HUES6 (cell line): ENCODE results near the gene ARHGAP31.
"Not testable (repeated sequence)": the region's sequence is repeated elsewhere in the genome, so short reads cannot be mapped to it uniquely, and the experiment has no call there.

Experiments
- H3K27ac ChIP-seq: 2 replicates; pipeline ENCODE4 v1.7.0; 2013; ENCODE audit warnings: low read depth, mild to moderate bottlenecking, low read length, inconsistent platforms
- H3K27me3 ChIP-seq: 2 replicates; pipeline ENCODE4 v1.6.1; 2013; ENCODE audit warnings: low read length; ENCODE audit not compliant: control insufficient read depth, insufficient read depth
- H3K36me3 ChIP-seq: 2 replicates; pipeline ENCODE4 v1.6.1; 2013; ENCODE audit warnings: low read length; ENCODE audit not compliant: control insufficient read depth, insufficient read depth
- H3K4me1 ChIP-seq: 2 replicates; pipeline ENCODE4 v1.6.1; 2013; ENCODE audit warnings: low read length; ENCODE audit not compliant: control insufficient read depth, insufficient read depth
- H3K4me3 ChIP-seq: 2 replicates; pipeline ENCODE4 v1.5.1; 2013; ENCODE audit warnings: low read depth, low read length
- H3K9ac ChIP-seq: one replicate; pipeline ENCODE4 v1.6.1; 2013; ENCODE audit warnings: mild to moderate bottlenecking, low read length
- H3K9me3 ChIP-seq: 2 replicates; pipeline ENCODE4 v1.6.1; 2013; ENCODE audit warnings: low read depth, low read length; ENCODE audit not compliant: control insufficient read depth, insufficient read depth

The ARHGAP31 gene

GRCh38 chr3:119295816-119296726, 1.9 kb downstream of the ARHGAP31 start:
- peaks cover 28% of the 10 kb centered on the region for H3K4me1 ChIP-seq
- H3K9ac ChIP-seq, result peak overlapping the region; percentile 38
- no peaks in the 10 kb centered on the region for H3K9me3 ChIP-seq
- H3K27me3 ChIP-seq, result peaks cover 26% of the 10 kb centered on the region; the same call in 1 of the 2 replicates
- no peak overlapping the region for H3K27ac ChIP-seq
- H3K36me3 ChIP-seq, result no peaks in the 10 kb centered on the region
- H3K4me3 ChIP-seq, result peak overlapping the region; percentile 72; the same call in 1 of the 2 replicates

- Histone ChIP-seq H3K4me3 (no peak overlapping the region), H3K27me3 (peaks cover 26% of the 10 kb centered on the region; the same call in 1 of the 2 replicates), H3K27ac (no peak overlapping the region), H3K36me3 (no peaks in the 10 kb centered on the region), H3K4me1 (peaks cover 28% of the 10 kb centered on the region), H3K9ac (no peak overlapping the region), H3K9me3 (no peaks in the 10 kb centered on the region)
Measured at GRCh38 chr3:119296727-119297122, 2.5 kb downstream of the ARHGAP31 start.

DNA sequence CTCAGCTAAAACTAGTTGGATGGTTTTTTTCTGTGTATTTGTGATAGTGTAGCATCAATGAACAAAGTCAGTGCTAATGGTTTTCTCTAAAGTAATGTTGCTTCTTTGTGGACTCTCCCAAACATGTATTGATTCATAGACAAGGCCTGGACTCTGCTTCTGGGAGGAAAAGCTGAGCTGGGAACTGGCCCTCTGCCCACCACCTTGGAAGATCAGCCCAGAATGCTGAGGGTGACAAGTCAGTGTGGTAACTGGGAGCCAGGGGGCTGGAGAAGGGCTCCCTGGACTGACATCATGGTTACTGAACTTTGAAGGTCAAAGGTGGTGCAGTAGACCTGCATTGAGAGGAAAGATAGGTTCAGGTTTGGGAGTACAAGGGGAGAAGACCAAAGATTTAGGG, 3.0 kb downstream of the ARHGAP31 start:
- no peak overlapping the region for H3K9ac ChIP-seq
- H3K36me3 ChIP-seq, result no peaks in the 10 kb centered on the region
- no peaks in the 10 kb centered on the region for H3K9me3 ChIP-seq
- H3K27me3 ChIP-seq, result peaks cover 26% of the 10 kb centered on the region; the same call in 1 of the 2 replicates
- H3K27ac ChIP-seq, result no peak overlapping the region
- H3K4me1 ChIP-seq, result peaks cover 28% of the 10 kb centered on the region
- no peak overlapping the region for H3K4me3 ChIP-seq

GRCh38 chr3:119298565-119298941, 4.4 kb downstream of the ARHGAP31 start:
- no peak overlapping the region for H3K27ac ChIP-seq
- H3K9ac ChIP-seq, result no peak overlapping the region
- H3K27me3 ChIP-seq, result peaks cover 15% of the 10 kb centered on the region; the same call in 1 of the 2 replicates
- H3K4me1 ChIP-seq, result peaks cover 24% of the 10 kb centered on the region
- no peak overlapping the region for H3K4me3 ChIP-seq
- no peaks in the 10 kb centered on the region for H3K9me3 ChIP-seq
- H3K36me3 ChIP-seq, result no peaks in the 10 kb centered on the region

GRCh38 chr3:119300991-119301391, 6.8 kb downstream of the ARHGAP31 start:
- Histone ChIP-seq H3K9me3 (no peaks in the 10 kb centered on the region), H3K27me3 (peaks cover 5% of the 10 kb centered on the region; the same call in 1 of the 2 replicates), H3K36me3 (no peaks in the 10 kb centered on the region), H3K9ac (no peak overlapping the region), H3K27ac (no peak overlapping the region), H3K4me1 (peaks cover 22% of the 10 kb centered on the region), H3K4me3 (no peak overlapping the region)

GRCh38 chr3:119301662-119302061, 7.5 kb downstream of the ARHGAP31 start:
- H3K4me1 ChIP-seq, result peaks cover 17% of the 10 kb centered on the region
- H3K27me3 ChIP-seq, result peaks cover 4% of the 10 kb centered on the region; the same call in 1 of the 2 replicates
- H3K9me3 ChIP-seq, result no peaks in the 10 kb centered on the region
- no peak overlapping the region for H3K4me3 ChIP-seq
- H3K9ac ChIP-seq, result no peak overlapping the region
- no peak overlapping the region for H3K27ac ChIP-seq
- H3K36me3 ChIP-seq, result no peaks in the 10 kb centered on the region

DNA sequence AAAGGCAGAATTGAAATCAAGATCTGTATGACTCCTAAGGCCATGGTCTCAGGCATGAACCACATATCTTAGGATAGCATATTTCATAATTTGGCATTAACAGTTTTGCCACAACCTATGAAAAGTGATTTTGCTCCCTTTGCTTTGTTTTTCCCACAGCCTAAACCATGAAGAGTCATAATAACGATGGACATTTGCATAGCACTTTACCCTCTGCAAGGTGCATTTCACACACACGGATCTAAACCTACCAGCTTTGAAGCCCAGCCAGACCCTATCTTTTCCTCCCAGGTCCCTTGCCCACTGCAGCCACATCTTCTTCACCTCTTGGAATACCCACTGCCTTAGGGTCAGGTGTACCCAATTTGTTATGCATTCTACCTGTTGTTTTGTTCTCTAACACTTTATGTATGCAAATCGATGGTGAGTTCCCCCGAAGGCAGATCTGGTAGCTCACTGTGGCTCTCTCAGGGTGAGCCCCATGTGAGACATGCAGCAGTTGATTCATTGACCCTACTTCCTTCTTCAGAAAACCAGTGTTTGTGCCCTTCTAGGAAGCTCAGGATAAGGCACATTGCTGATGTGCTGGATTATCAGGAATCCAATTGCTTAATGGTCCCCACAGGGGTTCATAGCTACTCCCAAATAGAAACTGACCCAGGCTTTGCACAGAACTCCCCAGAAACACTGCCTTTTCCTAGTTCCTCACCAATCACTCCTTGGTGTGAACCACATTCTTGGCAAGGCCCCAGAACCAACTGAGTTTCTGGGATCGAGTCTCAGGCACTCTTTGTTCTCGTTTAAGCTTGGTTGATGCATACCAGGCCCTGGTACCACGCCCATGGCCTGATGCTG, 8.7 kb downstream of the ARHGAP31 start:
- Histone ChIP-seq H3K27ac (no peak overlapping the region), H3K4me1 (peaks cover 17% of the 10 kb centered on the region), H3K4me3 (no peak overlapping the region), H3K36me3 (no peaks in the 10 kb centered on the region), H3K9me3 (no peaks in the 10 kb centered on the region), H3K27me3 (peaks cover 4% of the 10 kb centered on the region; the same call in 1 of the 2 replicates), H3K9ac (no peak overlapping the region)

DNA sequence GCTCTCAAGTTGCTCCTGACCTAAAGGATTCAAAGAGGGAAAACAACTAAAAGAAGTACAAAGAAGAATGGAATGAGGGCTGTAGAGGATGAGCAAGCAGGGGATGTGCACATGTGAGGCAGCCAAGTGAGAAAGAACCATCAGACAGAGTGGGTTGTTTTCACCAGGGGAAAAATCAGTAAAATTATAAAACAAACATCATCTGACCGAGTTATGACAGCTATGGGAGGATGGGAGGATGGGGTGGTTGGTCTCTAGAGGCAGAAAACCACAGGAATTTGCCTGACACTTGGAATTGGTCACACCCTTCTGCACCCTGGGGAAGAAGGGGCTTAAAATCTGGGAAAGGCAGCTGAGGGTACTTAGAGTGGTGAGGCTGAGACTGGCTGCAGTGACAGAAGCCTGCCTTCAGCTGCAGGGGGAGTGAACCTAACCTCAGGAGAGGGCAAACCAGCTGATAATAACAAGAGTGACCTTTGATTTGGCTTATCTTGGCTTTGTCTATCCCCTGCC, 10.1 kb downstream of the ARHGAP31 start:
- H3K27me3 ChIP-seq, result peaks cover 4% of the 10 kb centered on the region; the same call in 1 of the 2 replicates
- no peak overlapping the region for H3K27ac ChIP-seq
- H3K4me3 ChIP-seq, result no peak overlapping the region
- no peak overlapping the region for H3K9ac ChIP-seq
- no peaks in the 10 kb centered on the region for H3K36me3 ChIP-seq
- H3K9me3 ChIP-seq, result no peaks in the 10 kb centered on the region
- H3K4me1 ChIP-seq, result peaks cover 13% of the 10 kb centered on the region

DNA sequence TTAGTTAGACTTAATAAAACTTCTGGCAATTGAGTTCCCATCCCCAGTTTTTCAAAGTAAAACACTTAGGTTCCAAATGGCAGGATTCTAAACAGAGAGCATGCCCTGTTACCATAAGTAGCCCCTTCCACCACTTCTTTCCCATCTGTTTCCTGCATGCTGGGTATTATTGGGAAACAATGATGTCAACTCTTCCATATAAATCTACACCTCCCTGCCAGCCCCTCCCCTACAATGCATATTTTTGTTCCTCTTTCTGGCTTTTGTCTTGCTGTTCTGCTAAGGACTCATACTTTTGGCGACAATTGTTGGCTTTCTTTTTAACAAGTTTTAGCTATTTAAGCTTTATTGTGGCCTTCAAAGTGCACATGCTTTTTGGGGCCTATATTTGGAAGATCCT, 11.1 kb downstream of the ARHGAP31 start:
- Histone ChIP-seq H3K4me3 (no peak overlapping the region), H3K4me1 (peaks cover 18% of the 10 kb centered on the region), H3K9ac (no peak overlapping the region), H3K9me3 (no peaks in the 10 kb centered on the region), H3K27ac (no peak overlapping the region), H3K27me3 (peaks cover 4% of the 10 kb centered on the region; the same call in 1 of the 2 replicates), H3K36me3 (no peaks in the 10 kb centered on the region)

DNA sequence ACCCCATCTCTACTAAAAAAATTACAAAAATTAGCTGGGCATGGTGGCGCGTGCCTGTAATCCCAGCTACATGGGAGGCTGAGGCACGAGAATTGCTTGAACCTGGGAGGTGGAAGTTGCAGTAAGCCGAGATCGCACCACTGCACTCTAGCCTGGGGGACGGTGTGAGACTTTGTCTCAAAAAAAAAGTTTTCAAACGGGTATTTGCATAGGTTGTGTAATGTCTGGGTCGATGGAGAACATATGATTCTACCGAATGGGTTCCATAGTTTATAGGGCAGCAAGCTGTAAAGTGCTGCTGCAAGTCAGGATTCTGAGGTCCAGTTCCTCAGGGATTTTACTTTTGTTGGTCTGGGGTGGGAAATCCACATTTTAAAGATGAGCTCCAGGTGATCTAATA, 12.2 kb downstream of the ARHGAP31 start:
- H3K4me1 ChIP-seq, result peaks cover 25% of the 10 kb centered on the region
- H3K9me3 ChIP-seq, H3K4me3 ChIP-seq, H3K27ac ChIP-seq, H3K27me3 ChIP-seq, H3K9ac ChIP-seq, H3K36me3 ChIP-seq: not testable (repeated sequence)
